GM19099 (cell line): ENCODE data around the gene ARHGEF18.

Experiments
- POLR2A ChIP-seq: IDR thresholded peaks from 3 replicates; pipeline ENCODE4 v1.6.1; 2011; ENCODE audit warnings: low read depth; ENCODE audit not compliant: insufficient read length; ENCODE audit errors: extremely low read depth

Gene ARHGEF18

DNA sequence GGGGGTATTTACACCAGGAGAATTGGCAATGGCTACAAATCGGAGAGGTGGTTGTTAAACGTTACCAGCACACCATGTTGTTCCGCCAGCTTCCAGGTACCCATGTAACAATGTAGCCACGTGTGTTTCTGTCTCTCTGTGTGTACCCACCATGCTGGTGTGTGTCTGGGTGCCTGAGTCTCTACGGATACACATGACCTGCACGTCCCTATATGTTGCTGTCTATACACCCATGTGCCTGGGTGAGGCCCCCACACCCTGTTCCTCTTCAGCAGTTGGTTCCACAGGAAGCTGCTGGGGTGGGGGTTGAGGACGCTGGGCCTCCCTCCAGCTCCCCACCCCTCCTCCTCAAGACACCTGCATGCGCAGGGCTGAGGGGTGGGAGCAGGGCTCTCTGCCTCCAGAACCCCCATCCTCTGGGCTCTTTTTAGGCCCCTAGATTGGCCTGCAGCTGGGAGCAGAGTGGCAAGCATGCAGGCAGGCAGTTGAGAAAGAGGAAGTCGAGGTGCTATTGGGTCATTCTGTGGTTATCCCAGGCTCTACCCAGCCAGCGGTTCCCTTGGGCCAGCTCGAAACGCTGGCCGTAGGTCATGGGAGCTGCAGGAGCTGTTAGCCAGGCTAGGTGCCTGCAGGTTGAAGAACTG lies at the start of gene ARHGEF18:
ARHGEF18 (plus strand) TSS at position 351 of the 644 bp plus-strand sequence. CDS start 13,954 bp downstream, outside the sequence.
- TF ChIP-seq POLR2A: peak; percentile 51

DNA sequence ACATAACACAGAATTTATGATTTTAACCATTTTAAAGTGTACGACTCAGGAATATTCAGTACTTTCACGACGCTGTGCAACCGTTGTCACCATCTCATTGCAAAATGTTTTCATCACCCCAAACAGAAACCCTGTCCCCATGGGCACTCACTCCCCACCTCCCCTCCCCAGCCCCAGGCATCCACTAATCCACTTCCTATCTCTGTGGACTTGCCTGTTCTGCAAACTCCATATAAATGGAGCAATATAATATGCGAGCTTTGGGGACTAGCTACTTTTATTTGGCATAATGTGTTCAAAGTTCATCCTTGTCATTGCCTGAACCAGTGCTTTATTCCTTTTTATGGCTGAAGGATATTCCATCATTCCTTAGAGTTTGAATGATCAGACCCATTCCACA lies 47.2 kb upstream of the ARHGEF18 start:
- no peak for TF ChIP-seq POLR2A

DNA sequence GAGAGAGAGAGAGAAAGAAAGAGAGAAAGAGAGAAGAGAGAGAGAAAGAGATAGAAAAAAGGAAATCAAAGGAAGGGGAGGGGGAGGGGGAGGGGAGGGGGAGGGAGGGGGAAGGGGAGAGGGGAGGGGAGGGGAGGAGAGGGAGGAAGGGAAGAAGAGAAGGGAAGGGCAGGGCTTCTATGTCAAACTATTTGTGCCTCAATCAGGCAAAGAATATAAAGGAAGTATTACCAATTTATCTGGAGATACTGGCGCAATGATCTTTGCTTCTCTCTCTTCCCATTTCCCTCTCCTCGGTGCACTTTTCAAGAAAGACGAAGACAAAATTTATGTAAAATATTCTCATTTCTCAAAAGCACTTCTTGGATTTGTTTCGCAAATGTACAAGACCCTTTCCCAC lies 45.3 kb upstream of the ARHGEF18 start:
- TF ChIP-seq POLR2A: no peak

DNA sequence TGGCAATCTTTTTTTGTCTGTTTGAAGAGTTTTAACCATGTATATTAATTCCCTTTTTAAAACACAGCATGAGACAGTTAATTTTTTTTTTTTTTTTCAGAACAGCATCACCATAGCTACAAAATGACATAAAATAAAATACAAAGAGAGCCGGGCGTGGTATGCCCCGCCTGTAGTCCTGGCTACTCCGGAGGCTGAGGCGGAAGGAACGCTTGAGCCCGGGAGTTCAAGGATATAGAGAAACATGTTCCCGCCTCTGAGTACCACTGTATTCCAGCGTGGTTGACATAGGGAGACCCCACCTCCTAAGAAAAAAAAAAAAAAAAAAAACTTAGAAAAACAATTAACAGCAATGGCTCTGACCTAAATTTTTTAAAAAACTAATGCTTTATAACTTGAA lies 44.5 kb upstream of the ARHGEF18 start:
- no peak for TF ChIP-seq POLR2A

DNA sequence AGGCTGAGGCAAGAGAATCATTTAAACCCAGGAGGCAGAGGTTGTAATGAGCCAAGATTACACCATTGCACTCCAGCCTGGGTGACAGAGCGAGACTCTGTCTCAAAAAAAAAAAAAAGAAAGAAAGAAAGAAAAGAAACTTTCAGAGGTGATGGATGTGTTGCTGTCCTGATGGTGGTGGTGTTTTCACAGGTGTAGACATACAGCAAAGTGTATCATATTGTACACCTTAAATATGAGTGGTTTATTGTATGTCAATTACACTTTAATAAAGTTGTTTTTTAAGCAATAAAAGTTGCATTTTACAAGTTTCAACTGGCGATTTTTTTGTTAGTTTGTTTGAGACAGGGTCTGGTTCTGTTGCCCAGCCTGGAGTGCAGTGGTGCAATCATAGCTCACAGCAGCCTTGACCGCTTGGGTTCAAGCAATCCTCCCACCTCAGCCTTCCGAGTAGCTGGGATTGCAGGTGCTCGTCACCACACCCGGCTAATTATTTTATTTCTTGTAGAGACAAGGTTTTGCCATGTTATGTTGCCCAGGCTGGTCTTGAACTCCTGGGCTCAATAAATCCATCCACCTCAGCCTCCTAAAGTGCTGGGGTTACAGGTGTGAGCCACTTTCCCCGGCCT lies 41.0 kb upstream of the ARHGEF18 start:
- TF ChIP-seq POLR2A: no peak

DNA sequence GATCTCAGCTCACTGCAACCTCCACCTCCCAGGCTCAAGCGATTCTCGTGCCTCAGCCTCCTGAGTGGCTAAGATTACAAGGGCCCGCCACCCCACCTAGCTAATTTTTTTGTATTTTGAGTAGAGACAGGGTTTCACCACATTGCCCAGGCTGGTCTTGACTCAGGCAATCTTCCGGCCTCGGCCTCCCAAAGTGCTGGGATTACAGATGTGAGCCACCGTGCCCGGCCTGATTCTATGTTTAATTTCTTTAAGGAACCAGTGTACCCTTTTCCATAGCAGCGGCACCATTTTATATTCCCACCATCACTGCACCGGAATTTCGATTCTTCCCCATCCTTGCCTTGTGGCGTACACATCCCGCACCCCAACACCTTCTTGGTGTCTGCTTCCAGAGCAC lies 36.8 kb upstream of the ARHGEF18 start:
- TF ChIP-seq POLR2A: no peak

DNA sequence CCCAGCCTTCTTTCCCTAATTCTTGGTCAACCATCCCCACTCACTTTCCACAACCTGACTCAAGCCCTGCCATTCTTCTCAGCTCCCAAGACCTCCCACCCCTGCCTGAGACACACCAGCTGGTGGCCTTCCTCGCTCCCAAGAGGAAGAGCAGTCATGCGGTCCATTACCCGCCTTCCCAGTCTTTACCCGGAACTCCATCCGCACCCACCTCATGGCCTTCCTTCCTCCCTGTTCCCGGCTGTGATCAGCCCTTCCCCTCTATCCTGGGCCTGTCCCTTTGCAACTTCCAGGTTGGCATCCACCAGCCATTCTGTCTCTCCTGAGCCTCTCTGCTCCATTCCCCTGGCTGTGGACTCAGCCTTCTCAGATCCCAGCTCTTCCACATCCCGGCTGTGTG lies 35.9 kb upstream of the ARHGEF18 start:
- no peak for TF ChIP-seq POLR2A

DNA sequence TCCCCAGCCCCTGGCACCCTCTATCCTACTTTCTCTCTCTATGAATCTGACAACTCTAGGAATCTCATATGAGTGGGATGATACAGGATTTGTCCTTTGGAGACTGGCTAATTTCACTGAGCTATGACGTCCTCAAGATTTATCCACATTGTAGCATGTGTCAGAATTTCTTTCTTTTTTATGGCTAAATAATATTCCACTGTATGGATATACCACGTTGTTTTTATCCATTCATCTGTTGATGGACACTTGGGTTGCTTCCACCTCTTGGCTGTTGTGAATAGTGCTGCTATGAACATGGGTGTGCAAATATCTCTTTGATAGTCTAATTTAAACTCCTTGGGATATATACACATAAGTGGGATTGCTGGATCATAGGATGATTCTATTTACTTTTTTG lies 30.6 kb upstream of the ARHGEF18 start:
- TF ChIP-seq POLR2A: no peak

DNA sequence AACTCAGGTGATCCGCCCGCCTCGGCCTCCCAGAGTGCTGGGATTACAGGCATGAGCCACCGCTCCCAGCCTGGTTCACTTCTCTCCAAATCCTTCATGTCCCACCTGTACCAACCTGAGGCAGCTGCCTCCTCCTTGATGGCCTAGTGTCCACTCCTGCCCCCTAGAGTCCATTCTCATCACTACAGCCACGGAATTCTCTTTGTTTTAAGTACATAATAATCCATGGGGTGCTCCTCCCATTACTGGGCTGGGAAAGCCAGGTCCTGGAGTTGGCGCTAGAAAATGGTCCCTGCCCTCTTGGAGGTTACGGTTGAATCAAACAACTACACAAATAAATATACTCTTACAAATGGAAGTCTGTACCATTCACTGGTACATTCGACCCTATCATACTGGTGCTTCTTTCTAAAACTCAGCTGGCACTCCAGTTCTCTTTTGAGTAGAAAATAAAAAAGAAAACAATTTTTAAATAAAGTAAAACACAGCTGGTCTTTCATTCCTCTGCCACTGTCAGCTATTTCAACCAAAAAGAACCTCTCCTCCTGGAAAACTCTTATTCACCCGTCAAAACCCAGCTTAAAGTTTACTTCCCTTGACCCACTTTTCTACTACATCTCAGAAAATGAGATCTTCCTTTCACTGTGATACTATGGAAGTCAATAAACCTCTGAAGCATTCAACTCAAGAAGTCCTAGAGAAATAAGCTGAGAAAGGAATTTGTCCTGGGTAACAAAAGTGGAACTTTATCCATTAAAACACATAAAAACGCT lies 22.4 kb upstream of the ARHGEF18 start:
- TF ChIP-seq POLR2A: no peak

DNA sequence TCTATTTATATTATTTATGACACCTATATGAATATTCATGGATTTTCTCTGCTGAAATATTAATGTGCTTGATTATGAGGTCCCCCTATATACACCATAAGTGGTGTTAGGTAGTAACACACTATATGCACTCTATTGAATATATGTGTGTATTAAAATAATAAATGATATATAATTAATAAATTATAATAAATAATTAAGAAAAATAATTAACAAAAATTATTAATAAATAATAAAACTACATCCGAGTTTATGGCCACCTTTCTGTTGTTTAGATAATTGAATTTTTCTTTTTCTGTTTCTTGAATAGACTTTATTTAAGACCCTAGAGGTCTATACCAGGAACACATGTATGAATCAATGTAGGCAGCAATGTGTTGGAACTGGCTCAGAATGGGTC lies 20.9 kb upstream of the ARHGEF18 start:
- no peak for TF ChIP-seq POLR2A

DNA sequence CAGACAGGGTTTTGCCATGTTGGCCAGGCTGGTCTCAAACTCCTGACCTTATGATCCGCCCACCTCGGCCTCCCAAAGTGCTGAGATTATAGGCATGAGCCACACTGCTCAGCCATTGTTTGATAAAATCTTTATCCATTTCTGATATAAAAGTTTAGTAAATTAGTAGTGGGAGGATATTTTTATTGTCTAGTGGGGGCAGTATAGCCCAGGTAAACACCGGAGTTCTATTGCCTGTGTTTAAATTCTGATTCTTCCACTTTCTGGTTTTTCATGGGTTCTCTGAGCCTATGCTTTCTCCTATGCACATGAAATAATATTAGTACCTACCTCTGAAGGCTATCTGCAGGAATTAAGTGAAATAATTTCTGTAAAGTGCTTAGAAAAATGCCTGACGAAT lies 20.1 kb upstream of the ARHGEF18 start:
- TF ChIP-seq POLR2A: no peak

DNA sequence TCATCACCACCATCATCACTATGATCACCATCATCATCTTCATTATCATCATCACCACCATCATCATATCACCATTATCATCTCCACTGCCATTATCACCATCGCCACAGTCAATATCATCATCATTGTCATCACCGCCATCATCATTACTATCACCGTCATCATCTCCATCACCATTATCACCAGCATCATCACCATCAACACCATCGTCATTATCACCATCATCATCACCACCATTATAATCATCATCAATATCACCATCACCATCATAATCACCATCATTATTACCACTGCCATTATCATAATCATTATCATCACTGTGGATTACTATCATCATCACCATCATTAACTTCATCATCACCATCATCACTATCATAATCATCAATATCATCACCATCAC lies 17.3 kb upstream of the ARHGEF18 start:
- no peak for TF ChIP-seq POLR2A

DNA sequence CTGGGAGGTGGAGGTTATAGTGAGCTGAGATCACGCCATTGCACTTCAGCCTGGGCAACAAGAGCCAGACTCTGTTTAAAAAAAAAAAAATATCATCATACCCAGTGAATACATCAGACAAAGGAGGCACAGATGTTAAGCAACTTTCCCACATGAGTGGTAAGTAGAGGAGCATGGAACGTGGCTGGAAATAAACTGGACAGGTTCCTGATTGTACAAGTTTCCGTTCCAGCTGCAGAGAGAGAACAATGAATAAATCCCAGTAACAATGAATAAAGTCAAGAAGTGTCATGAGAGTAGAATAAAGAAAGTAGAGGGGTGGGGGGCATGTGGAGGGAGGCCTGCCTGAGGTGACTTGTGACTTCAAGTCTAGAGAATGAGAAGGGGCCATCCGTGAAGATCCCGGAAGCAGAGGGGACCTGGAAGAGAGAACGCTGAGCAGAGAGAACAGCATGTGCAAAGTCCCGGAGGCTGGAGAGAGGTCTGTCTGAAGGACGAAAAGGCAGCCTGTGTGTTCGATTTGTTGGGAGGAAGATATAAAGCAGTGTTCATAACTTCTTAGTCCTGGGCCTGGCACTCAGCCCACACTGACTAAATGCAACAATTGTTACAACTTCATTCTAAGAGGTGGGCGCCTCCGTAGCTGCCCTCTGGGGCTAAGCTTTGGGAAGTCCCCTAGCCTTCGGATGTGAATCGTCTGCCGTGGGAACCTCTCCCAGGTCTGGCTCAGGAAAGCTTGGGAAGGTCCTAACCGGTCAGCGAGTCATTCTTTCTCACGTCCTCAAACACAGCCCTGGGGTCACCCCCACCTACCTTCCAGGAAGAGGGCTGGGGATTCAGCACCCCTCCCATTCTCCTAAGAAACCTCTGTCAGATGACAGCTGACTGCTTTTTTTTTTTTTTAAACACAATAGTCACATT lies 15.3 kb upstream of the ARHGEF18 start:
- no peak for TF ChIP-seq POLR2A

DNA sequence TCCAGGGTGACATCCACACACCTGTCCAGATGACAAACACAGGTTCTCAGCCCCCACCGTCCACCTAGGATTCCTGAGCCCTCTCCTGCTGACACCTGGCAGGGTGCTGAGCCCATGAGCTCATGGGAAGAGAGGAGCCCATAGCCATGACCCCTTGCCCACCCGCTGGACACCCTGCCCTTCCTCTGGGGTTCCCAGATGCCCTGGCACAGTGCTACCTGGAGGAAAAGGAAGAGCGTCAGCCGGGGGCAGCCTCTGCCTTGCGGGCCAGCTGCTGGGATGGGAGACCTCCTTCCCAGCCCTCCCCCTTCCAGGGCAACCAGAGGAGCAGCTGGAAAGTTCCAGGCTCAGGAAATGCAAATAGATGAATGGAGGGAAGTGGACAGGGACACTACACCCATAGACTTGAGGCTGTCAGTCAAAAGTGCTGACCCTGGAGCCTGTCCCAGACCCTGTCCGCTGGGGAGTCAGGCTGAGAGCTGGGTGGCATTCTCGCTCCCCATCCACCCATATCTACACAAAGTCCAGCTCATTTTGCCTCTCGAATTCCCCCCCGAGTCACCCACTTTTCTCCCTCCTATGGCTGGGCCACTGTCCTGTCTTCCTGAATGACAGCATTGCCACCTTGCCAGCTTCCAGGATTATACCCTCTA lies 12.3 kb upstream of the ARHGEF18 start:
- no peak for TF ChIP-seq POLR2A

DNA sequence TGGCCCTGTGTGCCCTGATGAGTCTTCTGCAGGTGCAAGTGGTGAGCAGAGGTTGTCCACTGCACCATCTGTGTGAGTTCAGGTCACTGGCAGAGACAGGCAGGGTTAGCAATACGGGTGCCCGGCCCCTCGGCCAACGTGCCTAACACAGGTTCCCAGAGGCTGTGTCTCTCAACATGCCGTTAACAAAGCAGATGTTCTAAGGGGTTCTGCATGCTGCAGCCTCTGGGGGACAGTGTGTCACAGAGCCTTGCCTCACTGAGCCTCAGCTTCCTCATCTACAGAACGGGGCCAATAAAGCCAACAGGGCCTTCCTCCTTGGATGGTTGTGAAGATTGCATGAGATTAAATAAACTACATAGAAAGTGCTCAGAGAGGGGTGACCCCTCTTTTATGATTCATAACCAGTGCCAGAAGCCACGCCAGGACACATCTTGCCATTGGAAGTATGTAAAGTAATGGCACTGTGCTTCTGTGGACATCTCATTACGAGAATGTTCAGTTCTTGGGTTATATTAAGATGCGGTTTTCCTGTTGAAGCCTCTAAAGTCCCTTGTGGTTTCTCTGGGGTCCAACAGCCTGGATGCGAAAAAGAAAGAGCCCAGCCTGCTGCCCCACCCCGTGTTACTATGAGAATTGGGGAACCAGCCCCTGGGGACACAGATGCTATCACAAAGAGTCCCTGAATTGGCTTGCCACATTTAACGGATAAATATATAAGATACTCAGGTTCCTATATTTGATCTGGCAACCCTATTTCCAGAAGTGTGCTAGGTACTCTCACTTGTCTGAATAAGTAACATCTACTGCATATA lies 11.2 kb upstream of the ARHGEF18 start:
- no peak for TF ChIP-seq POLR2A
